Caco-2 (cell line): ENCODE measurements around the gene COQ7. TPM values are rescaled to one million over a fixed set of nuclear protein-coding genes. Genes with fewer than 3 reads are reported as not detected.

Experiments
- BruUV-seq: library from RNA; stranded (reverse); fragments of 400-500 nt; replicated peaks from 2 replicates; lab custom pipeline; 2021; lab: Mats Ljungman, UMichigan
- CTCF ChIA-PET: fragments of 300-600 bp; sonication (Branson Sonifier 250); formaldehyde crosslinking; loops from one replicate; lab custom pipeline; 2022; ENCODE audit warnings: antibody characterized with exemption; lab: Charles Lee
- POLR2A ChIA-PET: fragments of 300-600 bp; sonication (Branson Sonifier 250); formaldehyde crosslinking; loops from one replicate; lab custom pipeline; 2022; ENCODE audit warnings: antibody characterized with exemption; lab: Charles Lee
- DNase-seq, 2 experiments: peaks; one replicate each; pipeline versions ENCODE4 v3.0.0 to v3.0.0-alpha.2; 2020 to 2022
- H3K27me3 ChIP-seq: replicated peaks from 2 replicates; pipeline ENCODE4 v1.6.0; 2011; ENCODE audit warnings: low read length; ENCODE audit not compliant: control insufficient read depth, insufficient read depth
- H3K36me3 ChIP-seq: 2 replicates; pipeline ENCODE4 v1.5.1; 2011; ENCODE audit warnings: low read length; ENCODE audit not compliant: control insufficient read depth, insufficient read depth
- H3K4me1 ChIP-seq: fragments of 250-450 bp; sonication (Bioruptor Pico); 2 replicates; pipeline ENCODE4 v1.5.1; 2020; ENCODE audit warnings: mild to moderate bottlenecking
- H3K4me3 ChIP-seq: 2 replicates; pipeline ENCODE4 v1.5.1; 2011; ENCODE audit warnings: low read depth, mild to moderate bottlenecking, control low read depth, low read length
- H3K9me3 ChIP-seq: fragments of 250-450 bp; sonication (Bioruptor Pico); 2 replicates; pipeline ENCODE4 v1.5.1; 2020; ENCODE audit warnings: mild to moderate bottlenecking, moderate library complexity
- H3K27ac Mint-ChIP-seq: one replicate; pipeline ENCODE4 v1.8.0; 2022; ENCODE audit warnings: mixed read lengths; ENCODE audit not compliant: unreplicated experiment
- H3K27me3 Mint-ChIP-seq: one replicate; pipeline ENCODE4 v1.8.0; 2022; ENCODE audit warnings: mixed read lengths; ENCODE audit not compliant: insufficient read depth, unreplicated experiment
- H3K36me3 Mint-ChIP-seq: one replicate; pipeline ENCODE4 v1.8.0; 2022; ENCODE audit warnings: mild to moderate bottlenecking, mixed read lengths; ENCODE audit not compliant: insufficient read depth, unreplicated experiment
- H3K4me1 Mint-ChIP-seq: one replicate; pipeline ENCODE4 v1.8.0; 2022; ENCODE audit warnings: low read depth, mixed read lengths; ENCODE audit not compliant: unreplicated experiment
- H3K4me3 Mint-ChIP-seq: one replicate; pipeline ENCODE4 v1.8.0; 2022; ENCODE audit warnings: mild to moderate bottlenecking, moderate library complexity, mixed read lengths; ENCODE audit not compliant: unreplicated experiment
- H3K9me3 Mint-ChIP-seq: one replicate; pipeline ENCODE4 v1.8.0; 2022; ENCODE audit warnings: mixed read lengths; ENCODE audit not compliant: unreplicated experiment
- intact Hi-C: fragments of 100-400 bp; cut with micrococcal nuclease; formaldehyde crosslinking; loops from one replicate; pipeline ENCODE4 v1.10.0; 2022; ENCODE audit not compliant: unreplicated experiment
- total RNA-seq: library from RNA; stranded (reverse); gene quantifications from 2 replicates; pipeline ENCODE4 v1.2.3, GENCODE V29; 2022
- TF ChIP-seq, protein P1 (sequence below), 2 experiments: fragments of 200-600 bp in 1 of 2; IDR thresholded peaks; 1 replicate in 1 of 2; 2 replicates in 1 of 2; pipeline versions ENCODE4 v1.5.1 to v1.8.0; 2011 to 2022; ENCODE audit warnings: antibody characterized with exemption in 1 of 2, control low read depth in 1 of 2, inconsistent platforms in 1 of 2, low read depth in 1 of 2, low read length in 1 of 2, mild to moderate bottlenecking in 1 of 2, moderate library complexity in 1 of 2; ENCODE audit not compliant: insufficient read depth in 1 of 2, severe bottlenecking in 1 of 2, unreplicated experiment in 1 of 2

Gene COQ7
- total RNA-seq, 1 experiment from 2014 or later = 17.3 TPM

DNA sequence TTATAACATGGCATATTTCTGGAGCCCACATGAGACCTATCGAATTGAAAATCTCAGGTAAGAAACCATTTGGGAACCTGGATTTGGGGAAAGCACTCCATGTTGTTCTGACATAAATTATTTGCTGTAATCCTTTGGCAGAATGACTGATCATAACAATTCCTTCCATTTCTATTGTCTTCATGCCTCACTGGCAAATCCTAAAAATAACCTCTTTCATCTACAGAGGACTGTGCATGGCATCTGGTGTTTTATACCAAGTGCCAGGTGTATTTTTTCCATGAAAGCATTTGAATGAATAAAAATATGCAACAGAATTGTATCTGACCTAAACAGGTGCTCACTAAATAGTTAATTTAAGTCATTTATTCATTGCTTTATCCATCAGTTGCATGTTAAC lies 33.7 kb upstream of the COQ7 start:
- Mint-ChIP-seq H3K27ac (no peak overlapping the region), H3K4me3 (no peak overlapping the region), H3K9me3 (no peaks in the 10 kb centered on the region), H3K36me3 (peaks cover 12% of the 10 kb centered on the region), H3K4me1 (no peaks in the 10 kb centered on the region), H3K27me3 (no peaks in the 10 kb centered on the region)
- H3K4me1 ChIP-seq = no peaks in the 10 kb centered on the region
- POLR2A ChIA-PET = no interaction called here
- intact Hi-C loops = no loop called here
- TF ChIP-seq, protein P1, sequence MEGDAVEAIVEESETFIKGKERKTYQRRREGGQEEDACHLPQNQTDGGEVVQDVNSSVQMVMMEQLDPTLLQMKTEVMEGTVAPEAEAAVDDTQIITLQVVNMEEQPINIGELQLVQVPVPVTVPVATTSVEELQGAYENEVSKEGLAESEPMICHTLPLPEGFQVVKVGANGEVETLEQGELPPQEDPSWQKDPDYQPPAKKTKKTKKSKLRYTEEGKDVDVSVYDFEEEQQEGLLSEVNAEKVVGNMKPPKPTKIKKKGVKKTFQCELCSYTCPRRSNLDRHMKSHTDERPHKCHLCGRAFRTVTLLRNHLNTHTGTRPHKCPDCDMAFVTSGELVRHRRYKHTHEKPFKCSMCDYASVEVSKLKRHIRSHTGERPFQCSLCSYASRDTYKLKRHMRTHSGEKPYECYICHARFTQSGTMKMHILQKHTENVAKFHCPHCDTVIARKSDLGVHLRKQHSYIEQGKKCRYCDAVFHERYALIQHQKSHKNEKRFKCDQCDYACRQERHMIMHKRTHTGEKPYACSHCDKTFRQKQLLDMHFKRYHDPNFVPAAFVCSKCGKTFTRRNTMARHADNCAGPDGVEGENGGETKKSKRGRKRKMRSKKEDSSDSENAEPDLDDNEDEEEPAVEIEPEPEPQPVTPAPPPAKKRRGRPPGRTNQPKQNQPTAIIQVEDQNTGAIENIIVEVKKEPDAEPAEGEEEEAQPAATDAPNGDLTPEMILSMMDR (IDR thresholded peaks at IDR 0.05; ENCODE audit: insufficient read depth in 1 of 2, low read depth in 1 of 2, low read length in 1 of 2, severe bottlenecking in 1 of 2, unreplicated experiment in 1 of 2) = no peak
- H3K27me3 ChIP-seq = no peaks in the 10 kb centered on the region
- CTCF ChIA-PET = no interaction called here
- no peaks in the 10 kb centered on the region for H3K9me3 ChIP-seq
- BruUV-seq = no TSS peak
- H3K36me3 ChIP-seq = no peaks in the 10 kb centered on the region
- no peak overlapping the region for H3K4me3 ChIP-seq
- DNase-seq = no peak

DNA sequence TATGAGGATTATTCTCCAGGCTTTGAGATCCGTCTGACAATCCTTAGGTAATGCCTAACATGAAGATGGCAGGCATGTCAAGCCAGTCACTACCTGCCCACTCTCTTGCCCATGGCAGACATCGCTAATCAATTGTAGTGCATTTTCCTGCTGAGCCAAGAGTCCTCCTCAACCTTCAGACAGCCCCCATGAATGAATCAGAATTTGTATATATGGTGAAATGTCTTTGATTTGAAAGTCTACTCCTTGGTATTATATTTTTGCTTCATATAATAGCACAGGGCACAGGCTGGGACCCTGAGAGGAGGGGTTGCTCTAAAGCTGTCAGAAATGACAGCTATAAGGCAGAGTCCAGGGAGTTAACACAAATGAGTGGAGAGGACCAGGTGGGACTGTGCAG lies 27.0 kb upstream of the COQ7 start:
- CTCF ChIA-PET = no interaction called here
- Histone ChIP-seq H3K9me3 (no peaks in the 10 kb centered on the region), H3K4me1 (no peaks in the 10 kb centered on the region), H3K27me3 (no peaks in the 10 kb centered on the region), H3K36me3 (no peaks in the 10 kb centered on the region), H3K4me3 (no peak overlapping the region)
- Mint-ChIP-seq H3K9me3 (no peaks in the 10 kb centered on the region), H3K27me3 (no peaks in the 10 kb centered on the region), H3K4me3 (no peak overlapping the region), H3K36me3 (no peaks in the 10 kb centered on the region), H3K27ac (no peak overlapping the region), H3K4me1 (no peaks in the 10 kb centered on the region)
- DNase-seq = no peak
- no TSS peak for BruUV-seq
- TF ChIP-seq, protein P1 (IDR thresholded peaks at IDR 0.05; ENCODE audit: insufficient read depth in 1 of 2, low read depth in 1 of 2, low read length in 1 of 2, severe bottlenecking in 1 of 2, unreplicated experiment in 1 of 2) = no peak
- POLR2A ChIA-PET = no interaction called here
- intact Hi-C loops = no loop called here

DNA sequence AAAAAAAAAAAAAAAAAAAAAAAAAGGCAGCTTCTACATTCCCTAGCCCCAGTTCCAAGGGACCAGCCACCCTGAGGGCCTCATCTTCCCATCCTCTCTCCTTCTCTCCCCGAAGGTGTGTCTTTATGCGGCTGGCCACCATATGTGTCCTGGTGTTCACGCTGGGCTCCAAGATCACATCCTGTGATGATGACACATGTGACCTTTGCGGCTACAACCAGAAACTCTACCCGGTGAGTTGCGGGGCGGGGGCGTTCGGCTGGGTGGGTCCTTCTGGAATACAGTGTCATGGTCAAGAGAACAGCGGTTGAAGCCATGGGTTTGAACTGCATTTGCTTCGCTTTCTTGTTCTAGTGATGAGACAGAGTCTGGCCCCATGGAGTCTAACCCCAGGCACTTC lies 22.6 kb upstream of the COQ7 start:
- Histone ChIP-seq H3K9me3 (no peaks in the 10 kb centered on the region), H3K4me3 (no peak overlapping the region), H3K4me1 (no peaks in the 10 kb centered on the region), H3K27me3 (no peaks in the 10 kb centered on the region), H3K36me3 (no peaks in the 10 kb centered on the region; the same call in 1 of the 2 replicates)
- Mint-ChIP-seq H3K4me3 (no peak overlapping the region), H3K4me1 (no peaks in the 10 kb centered on the region), H3K27ac (no peak overlapping the region), H3K9me3 (no peaks in the 10 kb centered on the region), H3K36me3 (no peaks in the 10 kb centered on the region), H3K27me3 (no peaks in the 10 kb centered on the region)
- TF ChIP-seq, protein P1 (IDR thresholded peaks at IDR 0.05; ENCODE audit: insufficient read depth in 1 of 2, low read depth in 1 of 2, low read length in 1 of 2, severe bottlenecking in 1 of 2, unreplicated experiment in 1 of 2) = no peak
- ChIA-PET POLR2A (interaction anchor here (0.5 kb wide), 1 partner anchor 41 kb away, joined by 3 read pairs; no protein-coding TSS in a partner anchor), CTCF (no interaction called here)
- intact Hi-C loops = no loop called here
- no TSS peak for BruUV-seq
- no peak for DNase-seq
